Breast epithelium (tissue), 4 donors: ENCODE results near the gene PRIM2. TPM values are rescaled to one million over a fixed set of nuclear protein-coding genes. Genes with fewer than 3 reads are reported as not detected.
"Not testable (repeated sequence)": the region's sequence is repeated elsewhere in the genome, so short reads cannot be mapped to it uniquely, and the experiment has no call there.

ENCODE experiments used
- DNase-seq, 2 donors: peaks; one replicate each; pipeline ENCODE4 v3.0.0-alpha.2; 2019; ENCODE audit warnings: low spot score in 2 of 2
- H3K27ac ChIP-seq, 2 donors: fragments of 200-600 bp; sonication (generic) in 1 of 2; one replicate each; pipeline ENCODE4 v1.5.1; 2016 to 2019; ENCODE audit warnings: mild to moderate bottlenecking in 1 of 2
- H3K27me3 ChIP-seq, 2 donors: fragments of 200-600 bp; sonication (generic) in 1 of 2; one replicate each; pipeline versions ENCODE4 v1.5.1 to v1.6.0; 2017 to 2019; ENCODE audit warnings: control low read depth in 1 of 2, mild to moderate bottlenecking in 1 of 2
- H3K36me3 ChIP-seq: fragments of 200-600 bp; one replicate; pipeline ENCODE4 v1.5.1; 2019
- H3K4me1 ChIP-seq, 2 donors: fragments of 200-600 bp; sonication (generic); one replicate each; pipeline ENCODE4 v1.5.1; 2016 to 2019; ENCODE audit warnings: control low read depth in 1 of 2
- H3K4me3 ChIP-seq, 3 donors: fragments of 200-600 bp; sonication (generic); 1 replicate in 2 of 3; 2 replicates in 1 of 3; pipeline ENCODE4 v1.5.1; 2016 to 2019; ENCODE audit warnings: mild to moderate bottlenecking in 3 of 3, moderate library complexity in 2 of 3
- H3K9me3 ChIP-seq, 2 donors: fragments of 200-600 bp; sonication (generic) in 1 of 2; one replicate each; pipeline ENCODE4 v1.5.1; 2016 to 2019; ENCODE audit warnings: control low read depth in 1 of 2
- intact Hi-C: fragments of 100-400 bp; cut with DNase I; formaldehyde crosslinking; loops from one replicate; pipeline ENCODE4 v1.15.1; 2023; ENCODE audit warnings: low total_unique reads
- total RNA-seq, 3 donors: library from RNA; depleted of rRNA; stranded (reverse); fragments of >200 nt; gene quantifications; one replicate each; pipeline ENCODE4 v1.1.0, GENCODE V29; 2016

PRIM2 gene
- total RNA-seq, 3 donors from 2014 or later: 9.3 to 20.1 (median 13.8) TPM

- H3K27me3 ChIP-seq, H3K9me3 ChIP-seq, H3K36me3 ChIP-seq, intact Hi-C loops, H3K27ac ChIP-seq, DNase-seq, H3K4me1 ChIP-seq, H3K4me3 ChIP-seq: not testable (repeated sequence)
Observed at GRCh38 chr6:57491795-57492194, 174.4 kb downstream of the PRIM2 start.

DNA sequence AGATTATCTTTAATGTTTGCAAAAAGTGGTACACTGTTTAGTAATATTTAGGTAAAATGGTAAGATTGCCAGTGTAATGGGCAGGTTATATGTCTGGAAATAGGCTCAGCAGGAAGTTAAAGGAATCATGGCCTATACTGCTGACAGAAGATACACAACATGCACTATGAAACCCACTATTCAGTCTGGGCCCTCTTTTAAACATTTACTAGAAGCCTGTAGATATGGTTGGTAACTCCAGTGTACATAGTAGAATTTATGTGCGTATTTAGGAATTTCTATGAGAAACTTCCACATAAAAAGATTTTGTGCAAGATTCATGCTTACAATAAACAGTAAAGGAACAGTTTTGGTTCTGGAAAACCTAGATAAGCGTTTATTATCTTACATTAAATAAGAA, 178.8 kb downstream of the PRIM2 start:
- H3K4me1 ChIP-seq, H3K4me3 ChIP-seq, H3K36me3 ChIP-seq, intact Hi-C loops, H3K27me3 ChIP-seq, H3K9me3 ChIP-seq, H3K27ac ChIP-seq, DNase-seq: not testable (repeated sequence)

GRCh38 chr6:57500368-57501021, 183.1 kb downstream of the PRIM2 start:
- H3K4me1 ChIP-seq, H3K27me3 ChIP-seq, H3K36me3 ChIP-seq, H3K27ac ChIP-seq, H3K4me3 ChIP-seq, DNase-seq, H3K9me3 ChIP-seq, intact Hi-C loops: not testable (repeated sequence)

GRCh38 chr6:57502387-57502786, 185.0 kb downstream of the PRIM2 start:
- H3K36me3 ChIP-seq, H3K4me1 ChIP-seq, DNase-seq, H3K27ac ChIP-seq, H3K27me3 ChIP-seq, H3K9me3 ChIP-seq, intact Hi-C loops, H3K4me3 ChIP-seq: not testable (repeated sequence)

DNA sequence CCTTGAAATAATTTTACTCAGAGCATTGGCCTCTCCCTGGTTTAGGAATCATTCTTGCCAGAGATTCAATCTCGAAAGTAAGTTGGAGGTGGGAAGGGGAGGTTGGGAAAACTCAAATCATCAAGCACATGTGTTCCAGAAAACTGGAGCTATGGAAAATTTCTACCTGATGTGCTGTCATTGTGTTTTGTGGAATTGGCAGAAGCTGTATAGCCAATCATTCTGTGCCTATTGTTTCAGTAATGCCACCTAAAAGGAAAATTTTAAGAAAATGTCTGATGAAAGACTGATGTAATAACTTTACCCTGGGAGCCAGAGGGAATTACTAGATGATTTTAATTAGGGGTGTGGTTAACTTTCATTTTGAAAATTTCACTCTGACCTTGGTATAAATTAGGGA, 187.8 kb downstream of the PRIM2 start:
- H3K4me1 ChIP-seq, intact Hi-C loops, H3K36me3 ChIP-seq, DNase-seq, H3K27me3 ChIP-seq, H3K9me3 ChIP-seq, H3K4me3 ChIP-seq, H3K27ac ChIP-seq: not testable (repeated sequence)

DNA sequence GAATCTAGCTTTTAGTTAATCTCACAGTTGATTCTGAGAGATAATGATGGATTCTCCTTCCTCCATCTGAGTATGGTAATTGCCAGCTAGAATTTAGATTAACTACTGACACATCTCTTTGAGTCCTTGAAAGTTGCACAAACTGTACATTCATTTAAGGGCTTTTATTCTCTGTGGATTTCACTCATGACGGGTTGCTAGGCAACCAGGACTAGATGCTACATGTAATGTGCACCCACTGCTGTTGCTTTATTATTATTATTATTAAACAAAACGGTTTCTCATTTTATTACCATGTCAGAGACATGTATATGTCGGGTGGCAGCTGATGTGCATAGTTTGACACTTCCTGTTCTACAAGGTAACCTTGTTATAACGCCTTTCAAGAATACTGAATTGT, 193.0 kb downstream of the PRIM2 start:
- DNase-seq, H3K9me3 ChIP-seq, H3K4me1 ChIP-seq, H3K27ac ChIP-seq, H3K36me3 ChIP-seq, H3K27me3 ChIP-seq, H3K4me3 ChIP-seq, intact Hi-C loops: not testable (repeated sequence)

DNA sequence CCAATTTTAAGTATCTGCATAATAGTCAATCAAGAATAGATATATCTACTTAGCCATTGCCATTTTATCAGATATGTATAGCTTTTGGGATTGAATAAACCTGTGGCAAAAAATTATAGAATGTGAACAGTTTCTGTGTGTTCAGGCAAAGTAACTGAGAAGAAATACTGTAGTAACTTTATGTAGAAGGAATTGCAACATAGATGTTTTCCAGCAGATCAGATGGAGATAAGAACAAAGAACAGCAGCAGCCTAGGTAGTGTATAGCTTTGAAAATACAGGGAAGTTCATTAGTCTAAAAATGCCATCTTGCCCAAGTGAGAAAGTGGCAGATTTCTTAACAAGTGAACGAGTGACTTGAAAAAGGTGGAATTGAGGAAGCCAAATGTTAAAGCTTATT, 197.7 kb downstream of the PRIM2 start:
- H3K36me3 ChIP-seq, intact Hi-C loops, H3K27me3 ChIP-seq, DNase-seq, H3K27ac ChIP-seq, H3K4me1 ChIP-seq, H3K9me3 ChIP-seq, H3K4me3 ChIP-seq: not testable (repeated sequence)

GRCh38 chr6:57515845-57516244, 198.4 kb downstream of the PRIM2 start:
- DNase-seq, H3K27me3 ChIP-seq, H3K36me3 ChIP-seq, H3K9me3 ChIP-seq, H3K27ac ChIP-seq, H3K4me1 ChIP-seq, intact Hi-C loops, H3K4me3 ChIP-seq: not testable (repeated sequence)

GRCh38 chr6:57516776-57517175, 199.3 kb downstream of the PRIM2 start:
- H3K36me3 ChIP-seq, H3K4me1 ChIP-seq, H3K4me3 ChIP-seq, DNase-seq, H3K9me3 ChIP-seq, H3K27me3 ChIP-seq, intact Hi-C loops, H3K27ac ChIP-seq: not testable (repeated sequence)

- H3K4me3 ChIP-seq, H3K9me3 ChIP-seq, H3K27me3 ChIP-seq, DNase-seq, intact Hi-C loops, H3K4me1 ChIP-seq, H3K27ac ChIP-seq, H3K36me3 ChIP-seq: not testable (repeated sequence)
Observed at GRCh38 chr6:57519198-57519597, 201.8 kb downstream of the PRIM2 start.

GRCh38 chr6:57521085-57521484, 203.7 kb downstream of the PRIM2 start:
- H3K4me1 ChIP-seq, intact Hi-C loops, H3K36me3 ChIP-seq, H3K27ac ChIP-seq, H3K9me3 ChIP-seq, DNase-seq, H3K4me3 ChIP-seq, H3K27me3 ChIP-seq: not testable (repeated sequence)

DNA sequence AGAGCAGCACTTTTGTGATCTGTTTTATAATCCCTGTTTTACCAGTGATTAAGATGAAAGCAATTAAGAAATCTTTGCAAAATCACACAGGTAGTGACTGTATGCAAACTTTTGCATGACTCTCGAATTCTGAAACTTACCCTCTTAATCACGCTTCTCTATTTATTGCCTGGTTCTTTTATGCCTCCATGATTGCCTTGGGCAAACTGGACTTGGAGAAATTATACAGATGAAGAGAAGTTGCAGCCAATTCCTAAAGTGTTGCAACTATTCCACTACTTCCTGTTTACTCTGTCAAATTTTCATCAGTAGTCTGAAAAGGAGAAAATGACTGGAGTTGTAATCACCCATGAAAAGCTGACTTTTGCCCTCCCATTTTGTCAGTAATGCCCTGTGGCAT, 205.8 kb downstream of the PRIM2 start:
- H3K36me3 ChIP-seq, intact Hi-C loops, H3K4me3 ChIP-seq, H3K9me3 ChIP-seq, DNase-seq, H3K4me1 ChIP-seq, H3K27me3 ChIP-seq, H3K27ac ChIP-seq: not testable (repeated sequence)

DNA sequence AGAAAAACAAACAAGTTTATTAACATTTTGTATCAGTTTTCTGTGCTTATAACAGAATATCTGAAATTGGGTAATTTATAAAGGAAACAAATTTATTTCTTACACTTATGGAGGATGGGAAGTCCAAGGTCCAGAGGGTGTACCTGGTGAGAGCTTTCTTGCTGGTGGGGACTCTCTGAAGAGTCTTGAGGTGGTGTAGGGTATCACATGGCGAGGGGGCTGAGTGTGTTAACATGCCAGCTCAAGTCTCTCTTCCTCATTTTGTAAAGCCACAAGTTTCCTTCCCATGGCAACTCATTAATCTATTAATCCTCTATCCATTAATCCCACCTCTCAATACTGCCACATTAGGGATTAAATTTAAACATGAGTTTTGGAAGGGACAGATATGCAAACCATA, 212.3 kb downstream of the PRIM2 start:
- H3K27ac ChIP-seq, H3K4me1 ChIP-seq, H3K4me3 ChIP-seq, H3K9me3 ChIP-seq, intact Hi-C loops, H3K36me3 ChIP-seq, DNase-seq, H3K27me3 ChIP-seq: not testable (repeated sequence)

GRCh38 chr6:57532660-57533059, 215.2 kb downstream of the PRIM2 start:
- not testable (repeated sequence) for H3K27ac ChIP-seq, H3K36me3 ChIP-seq

More at GRCh38 chr6:57532660-57533059, 215.2 kb downstream of the PRIM2 start:
- H3K9me3 ChIP-seq, H3K4me3 ChIP-seq, H3K27me3 ChIP-seq, DNase-seq, intact Hi-C loops, H3K4me1 ChIP-seq: not testable (repeated sequence)
